Measurements from ENCODE around the gene GPR39.

DNA sequence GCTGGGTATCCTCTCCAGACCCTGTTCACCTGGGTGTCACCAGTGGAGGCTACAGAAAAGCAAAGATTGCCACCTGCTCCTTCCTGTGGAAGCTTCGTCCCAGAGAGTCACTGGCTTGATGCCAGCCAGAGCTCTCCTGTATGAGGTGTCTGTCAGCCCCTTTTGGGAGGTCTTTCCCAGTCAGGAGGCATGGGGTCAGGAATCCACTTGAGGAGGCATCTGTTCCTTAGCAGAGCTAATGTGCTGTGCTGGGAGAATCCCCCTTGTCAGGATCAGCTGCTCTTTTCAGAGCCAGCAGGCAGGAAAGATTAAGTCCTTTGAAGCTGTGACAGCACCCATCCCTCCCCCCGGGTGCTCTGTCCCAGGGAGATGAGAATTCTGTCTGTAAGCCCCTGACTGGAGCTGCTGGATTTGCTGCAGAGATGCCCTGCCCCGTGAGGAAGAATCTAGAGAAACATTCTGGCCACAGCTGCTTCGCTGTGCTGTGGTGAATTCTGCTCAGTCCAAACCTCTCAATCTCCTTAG lies 121.8 kb downstream of the GPR39 start:
- TF ChIP-seq ZFP36 (IDR thresholded peaks at IDR 0.05; ENCODE audit: borderline replicate concordance, partially characterized antibody) (no peak), EHF (CRISPR knock-in tag; IDR thresholded peaks at IDR 0.05) (no peak), MAZ (IDR thresholded peaks at IDR 0.05; ENCODE audit: borderline replicate concordance, low read depth, low read length) (no peak)

All from A549 (cell line).